CD4-positive, alpha-beta T cell (primary cell): ENCODE measurements around the gene TMEM87B. TPM values are rescaled to one million over a fixed set of nuclear protein-coding genes. Genes with fewer than 3 reads are reported as not detected.

ENCODE experiments used
- ATAC-seq: fragments of 200-7000 bp; cut with Tn5 transposase; one replicate; pipeline ENCODE4 v1.10.0; 2022; ENCODE audit warnings: mild to moderate bottlenecking; ENCODE audit not compliant: poor library complexity
- CTCF ChIA-PET: fragments of 350-600 bp; sonication (Branson Sonifier 250); formaldehyde crosslinking; loops from one replicate; lab custom pipeline; 2021; ENCODE audit warnings: antibody characterized with exemption, inconsistent platforms; lab: Charles Lee
- POLR2A ChIA-PET: fragments of 350-600 bp; sonication (Branson Sonifier 250); formaldehyde crosslinking; loops from one replicate; lab custom pipeline; 2021; ENCODE audit warnings: antibody characterized with exemption, inconsistent platforms; lab: Charles Lee
- DNase-seq, 14 experiments: peaks; one replicate each; pipeline ENCODE4 v3.0.0-alpha.2; 2013 to 2020; ENCODE audit warnings: mixed read lengths in 2 of 14
- H3K27ac ChIP-seq, 2 donors: one replicate each; pipeline versions ENCODE4 v1.5.1 to v1.7.0; 2013; ENCODE audit warnings: low read length in 2 of 2, low read depth in 1 of 2, mild to moderate bottlenecking in 1 of 2
- H3K27me3 ChIP-seq, 2 experiments: 1 replicate in 1 of 2; 2 replicates in 1 of 2; pipeline versions ENCODE4 v1.6.1 to v1.7.0; 2013; ENCODE audit warnings: low read length in 2 of 2, control low read depth in 1 of 2, mild to moderate bottlenecking in 1 of 2, moderate library complexity in 1 of 2; ENCODE audit not compliant: insufficient read depth in 2 of 2, control insufficient read depth in 1 of 2
- H3K36me3 ChIP-seq: one replicate; pipeline ENCODE4 v1.6.1; 2013; ENCODE audit warnings: low read length, control low read depth; ENCODE audit not compliant: insufficient read depth
- H3K4me1 ChIP-seq: one replicate; pipeline ENCODE4 v1.6.1; 2013; ENCODE audit warnings: low read length, control low read depth; ENCODE audit not compliant: insufficient read depth
- H3K4me3 ChIP-seq: one replicate; pipeline ENCODE4 v1.5.1; 2013; ENCODE audit warnings: mild to moderate bottlenecking, low read length, moderate library complexity
- H3K9me3 ChIP-seq, 2 experiments: 1 replicate in 1 of 2; 2 replicates in 1 of 2; pipeline versions ENCODE4 v1.6.1 to v1.7.0; 2013; ENCODE audit warnings: low read length in 2 of 2, mild to moderate bottlenecking in 2 of 2, control low read depth in 1 of 2, moderate library complexity in 1 of 2; ENCODE audit not compliant: control insufficient read depth in 1 of 2, insufficient read depth in 1 of 2
- H3K27ac Mint-ChIP-seq: one replicate; pipeline ENCODE4 v1.8.0; 2020; ENCODE audit warnings: mixed read lengths
- H3K27me3 Mint-ChIP-seq: one replicate; pipeline ENCODE4 v1.8.0; 2021; ENCODE audit warnings: mixed read lengths
- H3K36me3 Mint-ChIP-seq: one replicate; pipeline ENCODE4 v1.8.0; 2021; ENCODE audit warnings: low read depth, mixed read lengths
- H3K4me1 Mint-ChIP-seq: one replicate; pipeline ENCODE4 v1.8.0; 2021; ENCODE audit warnings: low read depth, mixed read lengths
- H3K4me3 Mint-ChIP-seq: one replicate; pipeline ENCODE4 v1.8.0; 2020; ENCODE audit warnings: mild to moderate bottlenecking, mixed read lengths
- H3K9me3 Mint-ChIP-seq: one replicate; pipeline ENCODE4 v1.8.0; 2020; ENCODE audit warnings: mixed read lengths
- intact Hi-C, 2 experiments: fragments of 100-400 bp; cut with DNase I in 1 of 2; cut with micrococcal nuclease in 1 of 2; formaldehyde crosslinking; loops; one replicate each; pipeline versions ENCODE4 v1.15.1 to v1.9.0; 2023 to 2025; cut with DNase I, micrococcal nuclease
- total RNA-seq, 174 experiments: library from RNA in 2 of 174; stranded (reverse) in 2 of 174; gene quantifications; one replicate each; pipeline ENCODE4 v1.2.3 and lab custom pipeline; 2021 to 2026
- TF ChIP-seq, protein P1 (sequence below): fragments of 200-600 bp; IDR thresholded peaks from one replicate; pipeline ENCODE4 v1.8.0; 2022; ENCODE audit warnings: antibody characterized with exemption, mild to moderate bottlenecking

Gene TMEM87B
- total RNA-seq, 2 experiments from 2014 or later = 8.9 to 12.1 TPM

DNA sequence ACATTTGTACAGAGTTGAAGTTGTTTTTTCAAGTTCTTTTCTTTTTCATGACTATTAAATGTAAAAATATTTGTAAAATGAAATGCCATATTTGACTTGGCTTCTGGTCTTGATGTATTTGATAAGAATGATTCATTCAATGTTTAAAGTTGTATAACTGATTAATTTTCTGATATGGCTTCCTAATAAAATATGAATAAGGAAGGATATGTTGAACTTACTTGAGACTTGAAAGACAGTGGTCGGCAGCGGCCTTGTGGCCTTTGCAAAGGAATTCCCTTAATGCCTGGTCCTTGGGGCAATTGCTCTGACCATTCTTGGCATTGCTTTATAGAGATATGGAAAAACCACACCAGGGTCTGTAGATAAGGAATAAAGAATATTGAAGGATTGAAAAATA lies 25.9 kb upstream of the TMEM87B start:
- Mint-ChIP-seq H3K4me3 (no peak overlapping the region), H3K4me1 (no peaks in the 10 kb centered on the region), H3K9me3 (no peaks in the 10 kb centered on the region), H3K27me3 (no peaks in the 10 kb centered on the region), H3K27ac (no peak overlapping the region), H3K36me3 (no peaks in the 10 kb centered on the region)
- H3K36me3 ChIP-seq = no peaks in the 10 kb centered on the region
- H3K9me3 ChIP-seq = peaks cover 0 to 6% of the 10 kb centered on the region in 2 experiments
- intact Hi-C loops = no loop called here
- ChIA-PET POLR2A (no interaction called here), CTCF (no interaction called here)
- H3K4me1 ChIP-seq = no peaks in the 10 kb centered on the region
- ATAC-seq = no peak
- H3K27me3 ChIP-seq = no peaks in the 10 kb centered on the region
- H3K4me3 ChIP-seq = no peak overlapping the region
- H3K27ac ChIP-seq = no peak overlapping the region
- TF ChIP-seq, protein P1, sequence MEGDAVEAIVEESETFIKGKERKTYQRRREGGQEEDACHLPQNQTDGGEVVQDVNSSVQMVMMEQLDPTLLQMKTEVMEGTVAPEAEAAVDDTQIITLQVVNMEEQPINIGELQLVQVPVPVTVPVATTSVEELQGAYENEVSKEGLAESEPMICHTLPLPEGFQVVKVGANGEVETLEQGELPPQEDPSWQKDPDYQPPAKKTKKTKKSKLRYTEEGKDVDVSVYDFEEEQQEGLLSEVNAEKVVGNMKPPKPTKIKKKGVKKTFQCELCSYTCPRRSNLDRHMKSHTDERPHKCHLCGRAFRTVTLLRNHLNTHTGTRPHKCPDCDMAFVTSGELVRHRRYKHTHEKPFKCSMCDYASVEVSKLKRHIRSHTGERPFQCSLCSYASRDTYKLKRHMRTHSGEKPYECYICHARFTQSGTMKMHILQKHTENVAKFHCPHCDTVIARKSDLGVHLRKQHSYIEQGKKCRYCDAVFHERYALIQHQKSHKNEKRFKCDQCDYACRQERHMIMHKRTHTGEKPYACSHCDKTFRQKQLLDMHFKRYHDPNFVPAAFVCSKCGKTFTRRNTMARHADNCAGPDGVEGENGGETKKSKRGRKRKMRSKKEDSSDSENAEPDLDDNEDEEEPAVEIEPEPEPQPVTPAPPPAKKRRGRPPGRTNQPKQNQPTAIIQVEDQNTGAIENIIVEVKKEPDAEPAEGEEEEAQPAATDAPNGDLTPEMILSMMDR = no peak
- no peak for DNase-seq

- no peak for DNase-seq
Observed at GRCh38 chr2:112031473-112032223, 23.4 kb upstream of the TMEM87B start.

GRCh38 chr2:112032224-112032586 lies 22.9 kb upstream of the TMEM87B start:
- H3K27me3 Mint-ChIP-seq = no peaks in the 10 kb centered on the region
- no peak overlapping the region for H3K27ac Mint-ChIP-seq

More at GRCh38 chr2:112031473-112032223, 23.4 kb upstream of the TMEM87B start:
- Mint-ChIP-seq H3K9me3 (no peaks in the 10 kb centered on the region), H3K4me3 (no peak overlapping the region), H3K36me3 (no peaks in the 10 kb centered on the region), H3K4me1 (no peaks in the 10 kb centered on the region), H3K27me3 (no peaks in the 10 kb centered on the region), H3K27ac (no peak overlapping the region)
- TF ChIP-seq, protein P1 = no peak
- Histone ChIP-seq H3K4me1 (no peaks in the 10 kb centered on the region), H3K27me3 (no peaks in the 10 kb centered on the region), H3K9me3 (peaks cover 5 to 15% of the 10 kb centered on the region in 2 experiments), H3K36me3 (no peaks in the 10 kb centered on the region), H3K4me3 (no peak overlapping the region), H3K27ac (no peak overlapping the region)
- ChIA-PET CTCF (no interaction called here), POLR2A (no interaction called here)
- intact Hi-C loops = no loop called here
- no peak for ATAC-seq

More at GRCh38 chr2:112032224-112032586, 22.9 kb upstream of the TMEM87B start:
- H3K4me3 Mint-ChIP-seq = no peak overlapping the region
- Histone ChIP-seq H3K27me3 (no peaks in the 10 kb centered on the region), H3K4me1 (no peaks in the 10 kb centered on the region), H3K9me3 (peaks cover 5 to 15% of the 10 kb centered on the region in 2 experiments), H3K4me3 (no peak overlapping the region), H3K36me3 (no peaks in the 10 kb centered on the region), H3K27ac (no peak overlapping the region)
- H3K36me3 Mint-ChIP-seq = no peaks in the 10 kb centered on the region
- CTCF ChIA-PET = no interaction called here
- ATAC-seq = no peak
- H3K4me1 Mint-ChIP-seq = no peaks in the 10 kb centered on the region
- no peaks in the 10 kb centered on the region for H3K9me3 Mint-ChIP-seq
- TF ChIP-seq, protein P1 = no peak
- intact Hi-C loops = no loop called here
- DNase-seq = no peak
- POLR2A ChIA-PET = no interaction called here
